T-helper 1 cell treated with Interleukin-12 subunit alpha and Interleukin-12 subunit beta and Interleukin-4 antibody, amounts not matched to agents 30 ng/mL and 1 ng/mL, for 36 hours (primary cell): ENCODE data around the gene MRPL28. TPM values are rescaled to one million over a fixed set of nuclear protein-coding genes. Genes with fewer than 3 reads are reported as not detected.
"Not testable (repeated sequence)": the region's sequence is repeated elsewhere in the genome, so short reads cannot be mapped to it uniquely, and the experiment has no call there.

Experiments
- intact Hi-C: fragments of 100-400 bp; cut with micrococcal nuclease; formaldehyde crosslinking; loops from one replicate; pipeline ENCODE4 v1.15.1; 2024
- total RNA-seq: library from RNA; stranded (reverse); gene quantifications from 2 replicates; pipeline ENCODE4 v1.2.3, GENCODE V29; 2022

The MRPL28 gene
- total RNA-seq, 1 donor from 2014 or later, result 82.9 TPM

- intact Hi-C loops, result loop anchor here (1.0 kb wide), 4 partner anchors 181 to 297 kb away; no protein-coding TSS in a partner anchor
These were observed 8.3 kb downstream of the MRPL28 start for GRCh38 chr16:361872-362701.

DNA sequence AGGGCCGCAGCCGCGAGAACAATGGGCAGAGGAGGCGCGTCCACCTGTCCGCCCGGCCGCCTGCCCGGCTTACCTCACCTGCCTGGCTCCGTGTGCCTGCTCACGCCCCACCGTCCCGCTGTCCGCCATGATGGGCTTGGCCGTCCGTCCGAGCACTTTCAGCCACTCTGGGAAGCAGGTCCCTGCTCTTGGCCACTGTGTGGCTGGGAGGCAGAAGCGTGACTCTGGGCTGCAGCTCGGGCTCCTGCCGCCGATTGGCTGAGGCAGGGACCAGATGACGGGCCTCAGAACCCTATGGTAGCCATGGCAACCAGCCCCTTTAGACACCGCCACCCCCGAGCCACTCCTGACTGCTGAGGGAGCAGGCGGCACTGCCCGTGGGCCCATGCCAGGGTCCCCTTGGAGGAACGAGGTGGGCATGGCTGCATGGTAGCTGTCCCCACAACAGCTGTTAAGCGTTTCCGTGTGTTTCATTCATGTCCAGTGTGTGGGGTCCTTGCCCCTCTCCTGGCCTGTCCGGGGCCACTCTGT, 8.9 kb downstream of the MRPL28 start:
- intact Hi-C loops, result no loop called here

- intact Hi-C loops, result no loop called here
These were observed 9.5 kb downstream of the MRPL28 start for GRCh38 chr16:360698-361336.

DNA sequence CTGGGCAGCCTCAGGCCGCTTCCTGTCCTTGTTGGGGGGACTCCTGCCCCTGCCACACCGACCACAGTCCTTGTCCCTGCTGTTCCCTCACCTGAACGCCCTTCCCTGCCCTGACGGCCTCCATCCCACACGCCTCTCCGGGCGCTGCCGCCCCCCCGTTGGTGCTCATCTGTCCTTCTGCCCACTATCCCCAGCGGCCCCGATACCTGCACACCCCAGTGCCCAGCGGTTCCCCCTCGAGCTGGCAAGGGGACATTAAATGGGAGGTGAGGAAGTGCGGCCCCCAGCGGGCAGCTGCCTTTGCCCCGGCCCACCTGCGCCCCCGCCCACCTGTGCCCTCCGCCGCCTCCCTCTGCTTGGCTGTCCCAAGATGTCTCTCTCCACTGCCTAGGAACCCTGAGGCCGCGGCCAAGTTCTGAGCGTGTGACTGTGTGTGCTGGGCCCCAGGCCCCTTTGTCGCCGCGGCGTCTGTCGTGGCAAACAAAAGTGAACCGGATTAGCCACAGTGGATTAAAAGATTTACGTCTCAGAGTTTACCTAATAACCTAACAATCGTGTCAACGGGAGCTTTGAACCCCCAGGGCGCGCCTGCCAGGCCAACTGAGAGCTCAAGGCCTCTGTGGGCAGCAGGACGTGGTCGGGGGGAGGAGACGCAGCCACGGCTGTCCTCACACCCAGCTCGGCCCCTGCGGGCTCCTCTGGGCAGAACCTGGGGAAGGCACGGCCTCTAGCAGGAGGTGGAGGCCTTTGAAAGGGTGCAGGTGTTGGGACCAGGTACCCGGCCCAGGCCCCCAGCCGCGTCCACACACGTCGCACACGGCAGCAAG, 10.3 kb downstream of the MRPL28 start:
- intact Hi-C loops, result no loop called here

GRCh38 chr16:359067-359763, 11.1 kb downstream of the MRPL28 start:
- intact Hi-C loops, result no loop called here

GRCh38 chr16:356741-357140, 13.6 kb downstream of the MRPL28 start:
- intact Hi-C loops, result no loop called here

DNA sequence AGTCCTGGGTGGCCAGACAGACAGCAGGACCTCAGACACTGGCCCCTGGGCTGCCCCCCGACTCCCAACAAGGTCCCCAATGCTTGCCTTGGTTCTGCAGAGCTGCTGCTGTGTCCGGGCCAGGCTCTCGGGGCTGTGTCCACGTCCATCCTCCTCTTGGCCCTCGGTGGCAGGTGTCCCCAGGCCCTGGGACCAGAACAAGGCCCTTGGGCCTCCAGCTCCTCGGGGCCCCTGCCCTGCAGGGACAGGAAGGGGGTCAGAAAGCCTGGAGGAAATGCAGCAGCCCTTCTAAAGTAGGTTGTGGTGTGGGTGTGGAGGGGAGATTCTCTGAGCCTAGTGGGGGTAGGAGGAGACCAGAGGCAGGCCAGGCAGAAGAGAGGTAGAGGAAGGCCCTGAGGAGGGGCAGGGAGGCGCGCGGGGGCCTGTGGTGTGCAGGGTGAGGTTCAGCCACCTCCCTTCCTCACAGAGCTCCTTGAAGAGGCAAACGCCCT, 15.3 kb downstream of the MRPL28 start:
- intact Hi-C loops, result no loop called here

DNA sequence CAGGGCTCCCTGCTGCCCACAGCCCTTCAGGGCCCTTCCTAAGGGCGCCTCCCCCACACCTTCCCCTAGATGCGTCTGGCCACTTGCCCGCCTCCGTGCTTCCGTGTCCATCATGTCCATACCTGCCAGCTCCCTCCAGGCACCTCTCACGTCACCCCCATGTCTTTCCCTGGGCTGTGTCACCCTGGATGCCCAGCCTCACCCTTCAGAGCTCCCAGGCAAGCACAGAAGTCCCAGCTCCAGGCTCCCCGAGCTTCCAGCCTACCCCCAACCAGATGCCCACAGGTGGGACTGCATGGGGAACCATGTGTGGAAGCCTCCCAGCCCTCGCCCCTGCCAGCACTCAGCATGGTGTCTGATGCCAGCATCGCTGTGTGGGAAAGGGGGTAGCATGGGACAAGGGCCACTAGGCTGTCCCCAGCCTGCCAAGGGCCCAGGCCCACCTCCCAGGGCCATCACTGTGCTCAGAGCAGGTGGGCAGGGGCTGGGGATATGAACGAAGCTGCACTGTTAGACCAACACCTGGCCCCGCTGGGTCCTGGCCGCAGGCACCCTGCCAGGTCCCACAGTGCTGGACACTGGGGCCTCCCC, 16.0 kb downstream of the MRPL28 start:
- intact Hi-C loops, result no loop called here

DNA sequence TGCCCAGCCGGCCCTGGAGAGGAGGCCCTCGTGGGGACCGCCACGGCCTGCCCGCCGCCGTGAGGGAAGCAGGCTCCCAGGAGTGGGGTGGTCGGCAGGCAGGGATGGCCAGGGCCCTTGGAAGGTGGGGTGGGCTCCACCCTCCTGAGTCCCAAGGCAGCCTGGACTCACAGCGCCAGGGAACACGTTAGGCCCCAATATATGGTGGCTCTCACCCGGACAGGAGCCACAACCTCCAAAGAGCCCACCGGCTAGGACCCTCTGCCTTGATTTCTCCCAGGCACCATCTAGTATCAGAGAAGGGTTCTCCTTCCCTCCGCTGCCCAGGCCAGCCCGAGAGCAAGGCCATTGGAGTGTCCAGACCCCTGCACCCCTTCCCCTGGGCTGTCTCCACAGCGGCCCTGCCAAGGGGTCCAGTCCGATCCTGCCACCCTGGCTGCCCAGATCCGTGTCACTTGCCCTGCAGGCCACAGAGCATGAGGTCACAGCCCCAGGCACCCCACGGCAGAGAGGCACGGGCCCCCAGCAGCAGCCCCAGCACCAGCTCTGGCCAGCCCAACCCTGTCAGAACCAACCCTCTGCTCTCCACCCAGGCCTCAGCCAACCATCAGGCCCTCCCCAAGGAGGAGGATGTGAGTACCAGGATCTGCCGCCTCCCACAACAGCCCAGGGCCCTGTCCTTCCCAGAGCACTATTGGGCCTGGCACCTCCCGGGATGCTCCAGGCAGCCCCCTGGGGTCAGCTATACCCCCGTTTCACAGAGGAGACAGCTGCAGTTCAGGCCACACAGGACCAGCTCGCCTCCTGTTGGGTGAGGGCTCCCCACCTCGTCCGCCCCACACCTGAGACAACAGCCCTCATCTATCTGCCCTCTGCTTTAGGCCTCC, 16.7 kb downstream of the MRPL28 start:
- intact Hi-C loops, result loop anchor here (1.0 to 2.0 kb wide), 6 partner anchors 17 to 300 kb away; partner anchors contain the start of genes FAM234A, LUC7L, MRPL28 and POLR3K

DNA sequence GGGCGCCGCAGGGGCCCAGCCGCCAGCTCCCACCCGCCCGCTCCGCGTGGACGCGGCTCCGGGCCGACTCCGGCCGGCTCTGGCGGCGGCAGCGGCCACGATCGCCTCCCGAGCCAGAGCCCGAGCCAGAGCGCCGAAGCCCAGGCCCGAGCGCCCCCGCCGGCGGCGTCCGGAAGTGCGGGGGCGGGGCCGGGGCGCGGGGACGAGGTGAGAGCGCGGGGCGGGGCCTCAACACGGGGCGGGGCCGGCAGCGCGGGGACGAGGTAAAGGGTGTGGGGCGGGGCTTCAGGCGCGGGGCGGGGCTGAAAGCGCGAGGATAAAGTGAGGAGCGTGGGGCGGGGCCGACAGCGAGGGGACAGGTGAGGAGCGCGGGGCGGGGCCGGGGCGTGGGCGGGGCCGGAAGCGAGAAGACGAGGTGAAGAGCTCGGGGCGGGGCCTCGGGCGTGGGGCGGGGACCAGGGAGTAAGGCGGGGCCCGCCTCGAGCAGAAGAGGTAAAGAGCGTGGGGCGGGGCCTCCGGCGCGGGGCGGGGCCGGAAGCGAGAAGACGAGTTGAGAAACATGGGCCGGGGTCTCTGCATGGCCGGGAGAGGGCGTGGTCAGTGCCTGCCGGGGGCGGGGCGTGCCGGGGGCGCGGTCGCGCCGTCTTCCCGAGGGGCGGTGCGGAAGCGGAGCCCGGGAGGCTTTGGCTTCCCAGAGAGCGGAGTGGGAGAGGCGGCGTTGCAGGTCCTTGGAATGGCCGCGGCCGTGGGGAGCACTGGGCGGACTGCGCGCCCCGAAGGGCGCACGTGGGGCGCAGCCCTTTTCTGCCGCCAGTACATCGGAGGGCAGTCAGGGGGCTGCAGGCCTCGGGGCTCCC, 17.6 kb downstream of the MRPL28 start, which contains the start of gene AXIN1:
TSS of gene AXIN1 (minus strand) at position 177 of the 857 bp plus-strand sequence. CDS start 5,698 bp downstream, outside the sequence.
- intact Hi-C loops, result loop anchor here (1.0 to 2.0 kb wide), 10 partner anchors 18 to 332 kb away; partner anchors contain the start of genes FAM234A, JMJD8, LUC7L and MRPL28

GRCh38 chr16:351804-352520, 18.4 kb downstream of the MRPL28 start:
- intact Hi-C loops, result loop anchor here (1.0 to 2.0 kb wide), 5 partner anchors 29 to 332 kb away; partner anchors contain the start of genes JMJD8, NPRL3 and PGAP6

DNA sequence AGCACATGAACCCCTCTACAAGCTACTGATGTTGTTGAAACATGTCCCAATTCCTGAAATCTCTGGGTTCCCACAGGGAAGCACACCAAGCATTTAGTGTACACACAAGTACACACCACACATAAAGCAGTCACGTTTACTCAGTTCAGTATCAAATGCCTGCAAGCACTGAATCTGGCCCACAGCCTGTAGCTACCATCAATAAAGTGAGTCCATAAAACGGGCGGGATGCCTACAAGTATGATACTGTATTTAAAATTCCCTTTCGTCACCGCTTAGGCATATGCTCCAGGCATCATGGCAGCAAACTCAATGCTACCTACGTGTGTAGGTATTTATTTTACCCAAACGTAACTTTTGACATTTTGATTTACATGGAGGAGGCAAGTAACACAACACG, 20.1 kb downstream of the MRPL28 start:
- intact Hi-C loops, result no loop called here

- intact Hi-C loops, result no loop called here
These were observed 21.1 kb downstream of the MRPL28 start for GRCh38 chr16:349211-349610.

GRCh38 chr16:348495-348894, 21.8 kb downstream of the MRPL28 start:
- intact Hi-C loops, result not testable (repeated sequence)

GRCh38 chr16:347203-347602, 23.1 kb downstream of the MRPL28 start:
- intact Hi-C loops, result no loop called here

- intact Hi-C loops, result no loop called here
These were observed 23.8 kb downstream of the MRPL28 start for GRCh38 chr16:346587-346986.

- intact Hi-C loops, result no loop called here
These were observed 24.6 kb downstream of the MRPL28 start for GRCh38 chr16:345772-346171.
